Measurements from ENCODE around the gene PRTN3.

The PRTN3 gene

GRCh38 chr19:803686-804418 lies 36.9 kb upstream of the PRTN3 start:
- no peak for DNase-seq

- DNase-seq, result no peak
These were observed 36.2 kb upstream of the PRTN3 start for GRCh38 chr19:804419-805165.

- DNase-seq, result no peak
These were observed 35.6 kb upstream of the PRTN3 start for GRCh38 chr19:805166-805551.

- DNase-seq, result no peak
These were observed 34.9 kb upstream of the PRTN3 start for GRCh38 chr19:805600-806550.

DNA sequence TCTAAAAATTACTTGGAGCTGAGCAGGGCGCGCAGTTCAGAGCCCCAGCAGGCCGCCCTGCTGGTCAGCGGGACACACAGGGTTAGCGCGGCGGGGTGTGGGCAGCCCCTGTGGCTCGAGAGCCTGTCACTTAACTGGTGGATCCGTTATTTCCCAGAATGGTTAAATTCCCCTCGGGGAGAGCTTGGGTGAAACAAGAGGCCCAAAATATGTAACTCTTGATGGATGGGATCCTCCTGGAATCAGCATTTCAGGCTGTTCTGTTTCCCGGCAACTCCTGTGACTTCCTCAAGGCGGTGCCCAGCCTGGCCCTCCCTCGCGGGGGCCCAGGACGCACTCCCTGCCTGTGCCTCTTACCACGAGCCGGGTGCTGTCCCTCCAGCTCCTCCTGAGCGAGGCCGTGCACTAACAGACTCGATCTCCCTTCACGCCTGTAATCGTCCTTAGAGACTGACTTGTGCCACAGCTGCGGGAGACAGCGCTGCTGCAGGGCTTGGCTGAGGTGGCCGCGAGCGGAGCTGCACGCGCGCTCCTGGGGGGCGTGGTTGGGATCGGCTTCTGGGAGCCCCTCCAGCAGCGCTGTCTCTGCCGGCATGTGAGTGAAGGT lies 33.9 kb upstream of the PRTN3 start:
- DNase-seq, result no peak

GRCh38 chr19:807627-808422 lies 33.0 kb upstream of the PRTN3 start:
- DNase-seq, result no peak

DNA sequence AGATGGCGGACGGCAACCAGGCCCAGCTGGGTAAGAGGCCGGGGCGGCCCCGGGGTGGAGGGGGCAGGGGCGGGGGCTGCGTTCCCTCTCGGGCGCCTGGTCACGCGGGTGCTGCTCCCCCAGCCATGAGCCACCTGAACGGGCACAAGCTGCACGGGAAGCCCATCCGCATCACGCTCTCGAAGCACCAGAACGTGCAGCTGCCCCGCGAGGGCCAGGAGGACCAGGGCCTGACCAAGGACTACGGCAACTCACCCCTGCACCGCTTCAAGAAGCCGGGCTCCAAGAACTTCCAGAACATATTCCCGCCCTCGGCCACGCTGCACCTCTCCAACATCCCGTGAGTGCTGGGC lies 32.4 kb upstream of the PRTN3 start:
- no peak for DNase-seq

DNA sequence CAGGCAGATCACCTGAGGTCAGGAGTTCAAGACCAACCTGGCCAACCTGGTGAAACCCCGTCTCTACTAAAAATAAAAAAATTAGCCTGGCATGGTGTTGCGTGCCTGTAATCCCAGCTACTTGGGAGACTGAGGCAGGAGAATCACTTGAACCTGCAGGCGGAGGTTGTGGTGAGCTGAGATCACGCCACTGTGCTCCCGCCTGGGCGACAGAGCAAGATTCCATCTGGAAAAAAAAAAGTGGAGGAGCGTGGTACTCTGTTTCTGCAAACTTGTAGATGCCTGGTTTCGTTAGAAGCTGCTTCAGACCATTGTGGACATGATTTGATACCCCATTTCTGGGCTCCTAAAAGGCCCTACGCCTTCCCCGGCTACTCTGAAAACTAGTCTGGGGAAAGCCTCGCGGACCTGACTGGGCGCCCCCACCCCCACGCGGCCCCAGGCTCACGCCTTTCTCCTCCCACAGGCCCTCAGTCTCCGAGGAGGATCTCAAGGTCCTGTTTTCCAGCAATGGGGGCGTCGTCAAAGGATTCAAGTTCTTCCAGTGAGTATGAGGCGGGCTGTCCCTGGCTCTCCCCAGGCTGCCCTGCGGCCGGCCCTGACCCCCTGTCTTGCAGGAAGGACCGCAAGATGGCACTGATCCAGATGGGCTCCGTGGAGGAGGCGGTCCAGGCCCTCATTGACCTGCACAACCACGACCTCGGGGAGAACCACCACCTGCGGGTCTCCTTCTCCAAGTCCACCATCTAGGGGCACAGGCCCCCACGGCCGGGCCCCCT lies 30.5 kb upstream of the PRTN3 start:
- no peak for DNase-seq

GRCh38 chr19:810883-811489 lies 29.8 kb upstream of the PRTN3 start:
- DNase-seq, result no peak

DNA sequence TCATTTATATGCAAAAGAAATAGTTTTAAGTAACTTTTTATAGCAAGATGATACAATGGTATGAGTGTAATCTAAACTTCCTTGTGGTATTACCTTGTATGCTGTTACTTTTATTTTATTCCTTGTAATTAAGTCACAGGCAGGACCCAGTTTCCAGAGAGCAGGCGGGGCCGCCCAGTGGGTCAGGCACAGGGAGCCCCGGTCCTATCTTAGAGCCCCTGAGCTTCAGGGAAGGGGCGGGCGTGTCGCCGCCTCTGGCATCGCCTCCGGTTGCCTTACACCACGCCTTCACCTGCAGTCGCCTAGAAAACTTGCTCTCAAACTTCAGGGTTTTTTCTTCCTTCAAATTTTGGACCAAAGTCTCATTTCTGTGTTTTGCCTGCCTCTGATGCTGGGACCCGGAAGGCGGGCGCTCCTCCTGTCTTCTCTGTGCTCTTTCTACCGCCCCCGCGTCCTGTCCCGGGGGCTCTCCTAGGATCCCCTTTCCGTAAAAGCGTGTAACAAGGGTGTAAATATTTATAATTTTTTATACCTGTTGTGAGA lies 29.2 kb upstream of the PRTN3 start:
- no peak for DNase-seq

DNA sequence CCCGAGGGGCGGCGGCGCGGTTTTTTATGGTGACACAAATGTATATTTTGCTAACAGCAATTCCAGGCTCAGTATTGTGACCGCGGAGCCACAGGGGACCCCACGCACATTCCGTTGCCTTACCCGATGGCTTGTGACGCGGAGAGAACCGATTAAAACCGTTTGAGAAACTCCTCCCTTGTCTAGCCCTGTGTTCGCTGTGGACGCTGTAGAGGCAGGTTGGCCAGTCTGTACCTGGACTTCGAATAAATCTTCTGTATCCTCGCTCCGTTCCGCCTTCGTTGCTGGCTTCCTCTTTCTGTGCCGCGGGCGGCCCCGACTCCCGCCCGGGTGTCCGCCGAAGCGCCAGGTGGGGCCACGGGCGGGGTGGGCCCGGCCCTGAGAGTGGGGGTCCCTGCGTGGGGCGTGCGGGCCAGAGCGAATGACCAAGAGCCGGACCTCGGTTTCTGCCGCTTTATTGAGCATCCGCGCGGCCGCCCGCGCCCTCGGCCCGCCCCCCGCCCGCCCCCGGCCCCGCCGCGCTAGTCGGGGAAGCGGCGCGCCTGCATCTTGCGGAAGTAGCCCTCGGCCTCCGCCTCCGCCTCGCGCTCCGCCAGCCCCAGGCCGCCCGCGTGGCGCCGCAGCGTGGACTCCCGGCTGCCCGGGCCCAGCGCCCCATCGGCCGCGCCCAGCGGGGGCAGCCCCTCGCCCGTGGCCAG lies 28.6 kb upstream of the PRTN3 start:
- no peak for DNase-seq

DNA sequence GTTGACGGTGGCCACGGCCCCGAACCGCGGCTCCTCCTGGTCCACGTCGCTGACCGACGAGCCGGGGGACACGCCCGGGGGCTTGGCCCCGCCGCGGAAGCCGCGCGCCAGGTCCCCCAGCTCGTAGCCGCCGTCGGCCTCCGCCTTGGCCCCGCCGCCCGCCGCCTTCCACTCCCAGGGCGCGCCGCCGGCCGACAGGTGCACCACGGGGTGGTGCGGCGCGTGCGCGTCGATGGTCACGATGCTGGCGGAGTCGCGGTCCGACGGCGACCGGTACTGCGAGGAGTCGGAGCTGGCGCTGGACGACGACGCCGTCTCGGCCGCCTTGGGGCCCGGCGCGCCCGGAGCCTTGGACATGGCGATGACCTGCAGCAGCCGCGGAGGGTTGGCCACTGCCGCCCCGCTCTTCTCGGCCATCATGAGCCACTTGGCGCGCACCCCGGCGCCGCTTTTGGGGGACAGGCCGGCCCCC lies 28.0 kb upstream of the PRTN3 start:
- no peak for DNase-seq

- DNase-seq, result no peak
These were observed 27.3 kb upstream of the PRTN3 start for GRCh38 chr19:813219-814151.

DNA sequence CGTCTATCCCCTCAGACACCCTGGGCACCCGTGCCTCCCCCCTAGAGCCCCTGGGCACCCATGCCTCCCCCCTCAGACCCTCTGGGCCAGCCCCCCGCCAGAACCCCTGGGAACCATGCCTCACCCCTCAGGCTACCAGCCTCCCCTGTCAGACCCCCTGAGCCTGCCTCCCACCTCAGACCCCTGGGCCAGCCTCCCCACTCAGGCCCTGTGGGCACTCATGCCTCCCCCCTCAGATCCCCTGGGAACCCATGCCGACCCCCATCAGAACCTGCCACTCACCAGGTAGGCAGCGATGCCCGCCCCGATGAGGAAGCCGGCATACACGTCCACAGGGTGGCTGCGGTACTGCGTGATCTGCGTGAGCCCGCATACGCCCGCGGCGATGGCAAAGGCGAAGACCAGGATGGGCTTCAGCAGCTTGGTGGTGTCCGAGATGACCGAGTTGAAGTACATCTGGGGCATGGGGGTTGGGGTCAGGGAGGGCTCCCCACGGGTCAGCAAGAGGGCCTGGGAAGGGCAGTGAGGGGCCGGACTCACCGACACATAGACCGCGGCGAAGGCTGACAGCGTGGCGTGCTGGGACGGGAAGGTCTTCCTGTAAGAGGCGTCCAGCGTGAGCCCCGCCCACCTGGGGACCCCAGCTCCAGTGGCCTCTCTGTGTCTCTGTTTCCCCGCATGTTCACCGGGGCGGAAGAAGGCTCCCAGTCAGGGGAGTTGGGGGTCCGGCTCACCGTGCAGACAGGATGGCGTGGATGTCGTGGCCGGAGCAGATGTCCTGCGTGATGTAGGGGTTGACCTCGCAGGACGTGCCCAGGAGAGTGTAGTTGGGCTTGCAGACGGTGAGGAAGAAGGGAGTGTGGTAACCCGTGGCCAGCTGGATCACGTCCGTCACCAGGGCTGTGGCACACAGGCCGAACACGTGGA lies 26.4 kb upstream of the PRTN3 start:
- no peak for DNase-seq

- DNase-seq, result no peak
These were observed 25.6 kb upstream of the PRTN3 start for GRCh38 chr19:815079-815774.

DNA sequence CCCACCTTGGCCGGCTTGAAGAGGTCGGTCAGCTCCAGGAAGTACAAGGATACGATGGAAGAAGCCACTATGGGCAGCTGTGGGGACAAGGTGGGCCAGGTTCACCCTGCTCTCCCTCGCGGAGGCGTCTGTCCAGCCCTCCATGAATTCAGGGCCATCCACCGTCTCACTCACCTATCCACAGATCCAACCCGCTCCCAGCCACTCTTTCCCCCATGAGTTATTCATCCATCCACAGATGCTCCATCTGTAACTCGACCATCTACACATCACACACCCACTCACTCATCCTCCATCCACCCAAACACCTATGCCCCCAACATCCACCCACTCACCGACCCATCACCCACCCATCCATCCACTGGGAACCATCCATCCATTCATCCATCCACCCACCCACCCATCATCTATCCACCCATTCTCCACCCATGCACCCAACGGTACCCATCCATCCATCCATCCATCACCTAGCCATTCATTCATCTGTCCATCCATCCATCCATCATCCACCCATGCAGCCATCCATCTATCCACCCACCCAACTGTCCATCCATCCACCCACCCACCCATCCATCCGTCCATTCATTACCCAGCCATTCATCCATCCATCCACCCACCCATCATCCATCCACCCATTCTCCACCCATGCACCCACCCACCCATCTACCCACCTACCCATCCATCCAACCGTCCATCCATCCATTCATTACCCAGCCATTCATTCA lies 24.9 kb upstream of the PRTN3 start:
- DNase-seq, result no peak
